ENCODE results near the gene SDCCAG8. TPM values are rescaled to one million over a fixed set of nuclear protein-coding genes. Genes with fewer than 3 reads are reported as not detected.

The SDCCAG8 gene
- total RNA-seq, 1 donor from 2014 or later = 30.0 TPM

GRCh38 chr1:243407284-243408018 lies 151.6 kb downstream of the SDCCAG8 start:
- no peak for DNase-seq (ENCODE audit: low spot score)
- intact Hi-C loops (cut with DNase I) = no loop called here

- intact Hi-C loops (cut with DNase I) = no loop called here
- no peak for DNase-seq (ENCODE audit: low spot score)
These were observed 152.6 kb downstream of the SDCCAG8 start for GRCh38 chr1:243408479-243408878.

DNA sequence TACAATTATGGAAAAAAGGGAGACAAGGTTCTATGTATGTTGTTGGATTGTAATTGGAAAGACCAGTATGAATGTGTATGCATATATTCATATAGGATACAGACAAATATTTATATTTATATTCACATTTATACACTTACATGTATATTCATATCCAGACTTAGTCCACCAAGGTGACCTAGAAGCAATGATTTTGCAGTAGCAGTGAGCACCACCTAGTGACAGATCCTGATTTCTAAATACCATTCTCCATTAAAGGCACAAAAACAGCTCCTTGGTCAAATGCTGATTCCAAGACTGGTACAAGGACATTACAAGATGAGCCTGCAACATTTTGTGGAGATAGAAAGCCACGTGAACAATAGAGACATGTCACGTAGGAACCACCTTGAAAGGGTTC lies 153.4 kb downstream of the SDCCAG8 start:
- intact Hi-C loops (cut with DNase I) = no loop called here
- no peak for DNase-seq (ENCODE audit: low spot score)

DNA sequence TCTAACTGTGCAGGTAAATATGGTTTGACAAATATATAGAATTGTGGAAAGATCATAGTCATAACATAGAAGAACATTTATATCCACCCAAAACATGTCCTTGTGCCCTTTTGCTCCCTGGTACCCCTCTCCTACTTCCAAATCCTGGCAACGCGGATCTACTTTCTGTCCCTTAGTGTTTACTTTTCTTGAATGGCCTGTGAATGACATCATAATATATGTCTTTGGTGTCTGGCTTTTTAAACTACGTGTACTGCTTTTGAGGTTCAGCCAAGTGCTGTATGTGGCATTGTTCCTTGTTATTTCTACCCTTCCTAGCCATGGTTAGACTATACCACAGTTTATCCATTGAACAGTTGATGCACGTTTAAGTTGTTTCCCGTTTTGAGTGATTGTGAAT lies 155.6 kb downstream of the SDCCAG8 start:
- intact Hi-C loops (cut with DNase I) = no loop called here
- DNase-seq (ENCODE audit: low spot score) = no peak

DNA sequence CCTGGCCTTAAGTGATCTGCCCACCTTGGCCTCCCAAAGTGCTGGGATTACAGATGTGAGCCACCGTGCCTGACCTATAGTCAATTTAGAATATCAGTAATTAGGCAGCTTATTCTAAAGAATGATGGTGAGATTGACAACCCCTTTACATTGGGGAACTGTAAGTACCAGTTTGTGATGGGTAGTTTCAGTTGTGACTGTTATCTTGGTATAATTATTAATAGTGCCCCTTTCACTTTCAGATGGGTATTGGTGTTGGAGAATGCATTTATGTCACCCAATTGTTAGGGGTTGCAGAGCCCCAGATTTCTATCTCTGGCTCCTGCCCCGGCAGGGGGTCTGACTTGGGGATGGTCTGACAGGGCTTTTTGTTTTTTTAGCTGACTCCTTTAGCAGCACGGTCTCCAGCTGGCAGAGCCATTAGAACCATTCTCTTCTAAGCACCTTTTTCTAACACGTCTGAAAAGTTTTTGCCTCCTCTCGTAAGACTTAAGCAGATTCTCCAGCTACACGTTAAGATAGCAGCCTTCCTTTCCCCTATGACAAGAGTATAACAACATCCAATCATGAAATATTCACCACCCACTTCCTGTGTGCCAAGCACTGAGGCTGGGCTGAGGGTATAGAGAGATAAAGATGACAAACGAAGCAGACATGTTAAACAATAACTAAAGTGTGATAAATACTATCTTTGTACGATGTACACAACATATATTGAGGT lies 157.8 kb downstream of the SDCCAG8 start:
- intact Hi-C loops (cut with DNase I) = no loop called here

DNA sequence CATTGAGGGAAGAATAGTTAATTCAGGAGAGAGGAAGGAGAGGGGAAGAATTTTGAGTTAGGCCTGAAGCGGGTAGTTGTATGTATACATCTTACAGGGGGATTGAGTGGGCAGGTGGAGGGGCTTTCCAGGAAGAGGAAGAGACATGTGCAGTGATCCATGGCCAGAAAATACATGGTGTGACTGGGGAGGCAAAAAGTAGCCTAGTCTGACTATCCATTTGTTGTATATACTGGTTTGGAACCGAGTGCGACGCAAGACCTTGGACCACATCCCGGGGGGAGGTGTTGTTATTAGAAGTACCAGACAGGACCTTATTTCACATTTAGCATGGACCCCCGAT lies 158.3 kb downstream of the SDCCAG8 start:
- intact Hi-C loops (cut with DNase I) = no loop called here

More for the DNA sequence above, 157.8 kb downstream of the SDCCAG8 start:
- DNase-seq (ENCODE audit: low spot score) = no peak

GRCh38 chr1:243415663-243416408 lies 160.0 kb downstream of the SDCCAG8 start:
- intact Hi-C loops (cut with DNase I) = no loop called here
- no peak for DNase-seq (ENCODE audit: low spot score)

More for the DNA sequence above, 158.3 kb downstream of the SDCCAG8 start:
- no peak for DNase-seq (ENCODE audit: low spot score)

DNA sequence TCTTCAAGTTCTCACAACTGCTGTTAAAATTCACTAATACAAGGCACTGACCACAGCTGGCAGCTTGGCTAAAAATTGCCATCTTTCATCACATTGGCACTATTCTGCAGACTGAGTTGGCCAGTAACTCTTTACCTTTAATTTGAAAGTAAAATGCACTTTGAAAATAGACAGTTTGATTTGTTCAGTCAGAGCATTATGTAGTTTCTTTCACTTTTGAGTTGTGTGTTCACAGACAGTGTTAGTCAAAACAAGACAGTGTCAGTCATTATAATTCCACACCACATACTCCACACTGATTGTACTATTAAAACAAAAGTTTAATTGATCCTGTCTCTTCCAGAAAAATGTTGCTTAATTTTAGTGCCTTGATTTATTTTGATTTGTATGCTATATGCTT lies 160.7 kb downstream of the SDCCAG8 start:
- no peak for DNase-seq (ENCODE audit: low spot score)
- intact Hi-C loops (cut with DNase I) = no loop called here

- no peak for DNase-seq (ENCODE audit: low spot score)
- intact Hi-C loops (cut with DNase I) = no loop called here
These were observed 164.4 kb downstream of the SDCCAG8 start for GRCh38 chr1:243420016-243420945.

DNA sequence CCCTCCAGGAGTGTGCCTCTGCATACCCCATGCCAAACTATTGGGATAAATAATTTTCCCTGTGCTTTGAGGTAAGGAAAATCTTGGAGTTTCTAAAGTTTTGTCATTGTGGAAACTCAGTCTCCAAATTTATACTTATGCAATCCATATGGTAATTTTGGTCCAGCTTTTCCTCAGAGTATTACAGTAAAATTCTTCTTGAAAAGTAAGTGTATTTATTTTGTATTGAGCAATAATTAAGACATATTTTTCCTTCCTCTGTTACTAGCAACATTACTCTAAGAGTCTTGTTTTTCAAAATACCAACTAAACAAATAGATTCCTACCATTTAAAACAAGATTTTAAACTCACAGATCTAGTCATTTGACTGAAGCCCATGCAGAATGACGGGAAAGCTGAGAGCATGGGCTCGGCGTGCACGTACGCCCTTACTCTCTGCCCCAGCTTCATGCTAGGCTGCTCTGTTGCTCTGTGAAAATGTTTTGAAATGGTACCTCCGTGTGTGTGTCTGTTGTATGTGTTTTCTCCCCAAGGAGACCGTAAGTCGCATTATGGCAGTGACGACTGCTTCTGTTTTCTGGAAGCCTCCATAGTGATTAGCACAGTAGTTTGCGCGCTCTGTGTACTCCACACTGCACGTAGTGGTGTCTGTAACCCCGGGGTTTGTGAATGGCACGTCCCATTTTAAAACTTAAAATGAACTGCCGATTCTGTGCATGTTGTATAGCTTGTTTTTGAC lies 165.3 kb downstream of the SDCCAG8 start:
- intact Hi-C loops (cut with DNase I) = no loop called here
- DNase-seq (ENCODE audit: low spot score) = no peak

DNA sequence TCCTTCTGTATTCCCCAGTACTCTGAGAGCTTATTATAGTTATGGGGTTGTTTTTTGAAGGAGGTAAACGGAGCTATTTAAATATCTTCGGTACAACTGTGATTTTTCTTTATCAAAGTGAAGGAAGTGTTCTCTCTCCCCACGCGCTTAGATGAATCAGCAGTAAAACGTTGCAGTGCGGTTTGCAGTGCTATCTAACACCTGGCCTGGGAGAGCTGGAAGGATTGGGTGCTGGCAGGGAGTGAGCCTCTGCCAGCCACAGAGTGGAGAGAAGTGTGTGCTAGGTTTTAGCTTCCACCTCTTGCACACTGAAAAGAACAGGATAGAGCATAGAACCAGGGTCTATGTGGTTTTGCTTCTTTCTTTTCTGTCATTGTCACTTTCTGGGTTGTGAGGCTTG lies 165.9 kb downstream of the SDCCAG8 start:
- intact Hi-C loops (cut with DNase I) = no loop called here
- DNase-seq (ENCODE audit: low spot score) = no peak

- DNase-seq (ENCODE audit: low spot score) = no peak
- intact Hi-C loops (cut with DNase I) = no loop called here
These were observed 166.5 kb downstream of the SDCCAG8 start for GRCh38 chr1:243422362-243422761.

DNA sequence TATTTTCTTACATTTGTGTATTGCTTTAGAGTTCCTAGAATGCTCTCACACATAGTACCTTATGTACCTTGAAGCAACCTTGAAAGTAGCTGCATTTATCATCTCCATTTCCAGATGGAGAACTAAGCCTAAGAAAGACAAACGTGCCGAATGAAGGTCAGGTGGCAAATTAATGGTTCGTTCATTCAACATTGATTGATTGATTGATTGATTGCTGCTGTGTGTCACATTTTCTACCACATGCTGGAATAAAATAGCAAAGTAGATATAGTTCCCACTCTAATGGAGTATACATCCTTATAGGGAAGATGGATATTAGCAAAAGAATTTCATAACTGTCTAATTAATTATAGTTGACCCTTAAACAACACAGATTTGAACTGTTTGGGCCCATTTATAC lies 172.2 kb downstream of the SDCCAG8 start:
- intact Hi-C loops (cut with DNase I) = no loop called here
- DNase-seq (ENCODE audit: low spot score) = no peak

DNA sequence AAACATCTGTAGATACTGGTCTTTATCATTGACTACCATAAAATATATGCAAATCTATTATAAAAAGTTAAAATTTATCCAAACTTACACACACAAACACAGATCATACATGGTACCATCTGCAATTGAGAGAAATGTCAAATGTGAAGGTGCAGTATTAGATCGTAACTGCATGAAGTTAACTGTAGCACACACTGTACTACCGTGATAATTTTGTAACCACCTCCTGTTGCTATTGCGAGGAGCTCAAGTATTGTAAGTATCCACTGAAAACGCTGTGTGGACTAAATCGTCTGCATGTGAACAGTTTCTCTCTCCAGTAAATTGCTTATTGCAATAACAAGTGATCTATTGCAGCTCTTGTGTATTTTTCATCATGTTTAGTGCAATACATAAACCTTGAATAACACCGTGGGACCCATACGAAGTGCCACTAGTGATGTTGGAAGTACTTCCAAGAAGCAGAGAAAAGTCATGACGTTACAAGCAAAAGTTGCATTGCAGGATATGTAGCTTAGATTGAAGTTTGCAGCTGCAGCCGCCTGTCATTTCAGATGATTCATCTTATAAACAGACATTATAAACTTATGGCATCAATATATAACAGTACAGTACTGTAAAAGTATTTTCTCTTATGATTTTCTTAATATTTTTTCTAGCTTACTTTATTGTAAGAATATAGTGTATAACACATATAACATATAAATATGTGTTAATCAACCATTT lies 172.9 kb downstream of the SDCCAG8 start:
- intact Hi-C loops (cut with DNase I) = no loop called here
- no peak for DNase-seq (ENCODE audit: low spot score)

GRCh38 chr1:243431591-243431990 lies 175.8 kb downstream of the SDCCAG8 start:
- no peak for DNase-seq (ENCODE audit: low spot score)
- intact Hi-C loops (cut with DNase I) = no loop called here

- intact Hi-C loops (cut with DNase I) = no loop called here
- DNase-seq (ENCODE audit: low spot score) = no peak
These were observed 176.3 kb downstream of the SDCCAG8 start for GRCh38 chr1:243432136-243432535.

DNA sequence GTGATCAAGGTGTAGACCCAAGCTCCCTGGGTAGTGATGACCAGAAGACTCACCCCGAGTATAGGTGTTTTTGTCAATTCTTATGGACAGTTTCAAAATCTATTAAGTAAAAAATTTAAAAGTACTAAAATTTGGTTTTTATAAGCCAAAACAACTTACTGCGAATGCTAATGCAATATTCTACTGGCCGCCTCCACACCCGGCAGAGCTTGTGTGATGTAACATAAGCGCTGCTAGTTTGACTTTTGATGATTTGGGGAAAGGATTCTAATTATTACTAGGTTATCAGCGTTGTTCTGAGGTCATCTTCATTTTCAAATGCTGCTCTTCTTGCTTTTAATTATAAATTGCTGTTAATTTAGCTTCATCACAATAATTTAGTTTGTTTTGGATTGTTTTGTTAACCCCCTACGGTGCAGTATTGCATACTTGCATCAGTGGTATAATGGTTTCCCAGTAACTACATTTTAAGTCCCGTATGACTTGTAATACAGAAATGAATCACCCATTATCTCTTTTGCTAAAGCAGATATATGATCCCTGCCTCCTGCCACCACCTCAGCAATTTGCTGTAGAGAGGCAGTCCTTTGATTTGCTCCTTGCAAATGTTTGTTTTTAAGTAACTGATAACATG lies 178.0 kb downstream of the SDCCAG8 start:
- intact Hi-C loops (cut with DNase I) = no loop called here
- no peak for DNase-seq (ENCODE audit: low spot score)

GRCh38 chr1:243434594-243434993 lies 178.8 kb downstream of the SDCCAG8 start:
- intact Hi-C loops (cut with DNase I) = no loop called here
- DNase-seq (ENCODE audit: low spot score) = no peak
